Measurements from ENCODE around the gene ACTL8. TPM values are rescaled to one million over a fixed set of nuclear protein-coding genes. Genes with fewer than 3 reads are reported as not detected.

Gene ACTL8
- total RNA-seq, 4 donors from 2014 or later = not detected

- no peak for TF ChIP-seq CTCF (IDR thresholded peaks at IDR 0.05)
- no peak for DNase-seq (ENCODE audit: low spot score)
- ATAC-seq (ENCODE audit: low FRiP score) = no peak
Measured at GRCh38 chr1:17752356-17752755, 2.8 kb upstream of the ACTL8 start.

- no peak for DNase-seq (ENCODE audit: low spot score)
- no peak for ATAC-seq (ENCODE audit: low FRiP score)
Measured at GRCh38 chr1:17757426-17757825, 2.3 kb downstream of the ACTL8 start.

GRCh38 chr1:17759114-17759513, 4.0 kb downstream of the ACTL8 start:
- TF ChIP-seq CTCF (IDR thresholded peaks at IDR 0.05) = no peak
- DNase-seq (ENCODE audit: low spot score) = no peak
- ATAC-seq (ENCODE audit: low FRiP score) = no peak

More at GRCh38 chr1:17757426-17757825, 2.3 kb downstream of the ACTL8 start:
- no peak for TF ChIP-seq CTCF (IDR thresholded peaks at IDR 0.05)

GRCh38 chr1:17762313-17762712, 7.2 kb downstream of the ACTL8 start:
- DNase-seq (ENCODE audit: low spot score) (no peak), ATAC-seq (ENCODE audit: low FRiP score) (no peak)
- TF ChIP-seq CTCF (IDR thresholded peaks at IDR 0.05) = no peak

GRCh38 chr1:17763417-17763816, 8.3 kb downstream of the ACTL8 start:
- TF ChIP-seq CTCF (IDR thresholded peaks at IDR 0.05) = no peak
- no peak for ATAC-seq (ENCODE audit: low FRiP score)
- DNase-seq (ENCODE audit: low spot score) = no peak

- TF ChIP-seq CTCF (IDR thresholded peaks at IDR 0.05) = no peak
- ATAC-seq (ENCODE audit: low FRiP score) (no peak), DNase-seq (ENCODE audit: low spot score) (no peak)
Measured at GRCh38 chr1:17763995-17764394, 8.9 kb downstream of the ACTL8 start.

GRCh38 chr1:17764591-17764990, 9.5 kb downstream of the ACTL8 start:
- no peak for TF ChIP-seq CTCF (IDR thresholded peaks at IDR 0.05)
- DNase-seq (ENCODE audit: low spot score) = no peak
- ATAC-seq (ENCODE audit: low FRiP score) = no peak
